Activated CD8-positive, alpha-beta memory T cell treated with anti-CD3 and anti-CD28 coated beads, Interleukin-2, amount 10 ng/mL, durations not matched to agents 7 days and 5 days (primary cell): ENCODE data around the gene TARBP1. TPM values are rescaled to one million over a fixed set of nuclear protein-coding genes. Genes with fewer than 3 reads are reported as not detected.
"Not testable (repeated sequence)": the region's sequence is repeated elsewhere in the genome, so short reads cannot be mapped to it uniquely, and the experiment has no call there.

Experiments used
- ATAC-seq: fragments of 150-1000 bp; cut with Tn5 transposase; one replicate; pipeline ENCODE4 v1.10.0; 2021; ENCODE audit warnings: moderate library complexity
- CTCF ChIA-PET: fragments of 350-600 bp; sonication (Branson Sonifier 250); formaldehyde crosslinking; loops from one replicate; lab custom pipeline; 2021; ENCODE audit warnings: antibody characterized with exemption; lab: Charles Lee
- DNase-seq: peaks from one replicate; pipeline ENCODE4 v3.0.0-alpha.2; 2020
- H3K27ac Mint-ChIP-seq: one replicate; pipeline ENCODE4 v1.8.0; 2021; ENCODE audit warnings: mild to moderate bottlenecking, mixed read lengths
- H3K27me3 Mint-ChIP-seq: one replicate; pipeline ENCODE4 v1.8.0; 2021; ENCODE audit warnings: mixed read lengths
- H3K36me3 Mint-ChIP-seq: one replicate; pipeline ENCODE4 v1.8.0; 2021; ENCODE audit warnings: mild to moderate bottlenecking, mixed read lengths
- H3K4me1 Mint-ChIP-seq: one replicate; pipeline ENCODE4 v1.8.0; 2021; ENCODE audit warnings: mixed read lengths
- H3K4me3 Mint-ChIP-seq: one replicate; pipeline ENCODE4 v1.8.0; 2021; ENCODE audit warnings: mild to moderate bottlenecking, moderate library complexity, mixed read lengths
- H3K9me3 Mint-ChIP-seq: one replicate; pipeline ENCODE4 v1.8.0; 2022; ENCODE audit warnings: low read depth, mixed read lengths
- total RNA-seq, 2 experiments: library from RNA; stranded (reverse); gene quantifications; one replicate each; pipeline ENCODE4 v1.2.3, GENCODE V29; 2021

TARBP1 gene
- total RNA-seq, 2 experiments from 2014 or later: 40.0 to 44.9 TPM

DNA sequence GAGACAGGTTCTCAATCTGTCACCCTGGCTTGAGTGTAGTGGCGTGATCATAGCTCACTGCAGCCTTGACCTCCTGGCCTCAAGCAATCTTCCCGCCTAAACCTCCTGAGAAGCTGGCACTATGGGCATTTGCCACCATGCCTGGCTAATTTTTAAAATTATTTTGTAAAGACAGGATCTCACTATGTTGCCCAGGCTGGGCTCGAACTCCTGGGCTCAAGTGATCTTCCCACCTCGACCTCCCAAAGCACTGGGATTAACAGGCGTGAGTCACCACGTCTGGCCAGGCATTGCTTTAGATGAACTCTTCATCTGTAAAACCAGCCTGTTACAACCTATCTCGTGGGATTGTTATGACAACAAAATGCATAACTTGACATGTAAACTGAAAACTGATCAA, 103.3 kb downstream of the TARBP1 start:
- CTCF ChIA-PET: interaction anchor here (1.0 to 2.7 kb wide), 2 partner anchors 10 to 12 kb away, joined by 4 to 6 read pairs; no protein-coding TSS in a partner anchor

GRCh38 chr1:234373959-234374254, 105.1 kb downstream of the TARBP1 start:
- Mint-ChIP-seq H3K4me1 (peaks cover 50% of the 10 kb centered on the region), H3K36me3 (peaks cover 39% of the 10 kb centered on the region), H3K27me3 (no peaks in the 10 kb centered on the region), H3K9me3 (no peaks in the 10 kb centered on the region), H3K4me3 (peak overlapping the region; percentile 98), H3K27ac (peak overlapping the region; percentile 99)
- ATAC-seq (no peak), DNase-seq (no peak)
- CTCF ChIA-PET: interaction anchor here (0.7 to 2.7 kb wide), 10 partner anchors 10 to 1612 kb away, joined by 3 to 7 read pairs (median 4); no protein-coding TSS in a partner anchor

More for the DNA sequence above, 103.3 kb downstream of the TARBP1 start:
- DNase-seq: no peak
- H3K27me3 Mint-ChIP-seq: no peaks in the 10 kb centered on the region
- no peak overlapping the region for H3K27ac Mint-ChIP-seq
- ATAC-seq: no peak
- peaks cover 55% of the 10 kb centered on the region for H3K36me3 Mint-ChIP-seq
- no peaks in the 10 kb centered on the region for H3K9me3 Mint-ChIP-seq
- no peak overlapping the region for H3K4me3 Mint-ChIP-seq
- peaks cover 40% of the 10 kb centered on the region for H3K4me1 Mint-ChIP-seq

- H3K36me3 Mint-ChIP-seq: peaks cover 35% of the 10 kb centered on the region
- no peaks in the 10 kb centered on the region for H3K9me3 Mint-ChIP-seq
- ATAC-seq (peak; percentile 91), DNase-seq (peak; percentile 93)
- peak within 1 kb of the TSS; percentile 98 for H3K4me3 Mint-ChIP-seq
- CTCF ChIA-PET: interaction anchor here (0.8 to 2.7 kb wide), 9 partner anchors 13 to 160 kb away, joined by 3 to 7 read pairs (median 4); no protein-coding TSS in a partner anchor
- no peaks in the 10 kb centered on the region for H3K27me3 Mint-ChIP-seq
- peaks cover 53% of the 10 kb centered on the region for H3K4me1 Mint-ChIP-seq
- peak within 1 kb of the TSS; percentile 99 for H3K27ac Mint-ChIP-seq
Measured at GRCh38 chr1:234373064-234373958, 105.7 kb downstream of the TARBP1 start, which contains the start of gene COA6. TSS of gene COA6 (plus strand) at chr1:234373456. CDS start at chr1:234373467, 11 bp downstream.

DNA sequence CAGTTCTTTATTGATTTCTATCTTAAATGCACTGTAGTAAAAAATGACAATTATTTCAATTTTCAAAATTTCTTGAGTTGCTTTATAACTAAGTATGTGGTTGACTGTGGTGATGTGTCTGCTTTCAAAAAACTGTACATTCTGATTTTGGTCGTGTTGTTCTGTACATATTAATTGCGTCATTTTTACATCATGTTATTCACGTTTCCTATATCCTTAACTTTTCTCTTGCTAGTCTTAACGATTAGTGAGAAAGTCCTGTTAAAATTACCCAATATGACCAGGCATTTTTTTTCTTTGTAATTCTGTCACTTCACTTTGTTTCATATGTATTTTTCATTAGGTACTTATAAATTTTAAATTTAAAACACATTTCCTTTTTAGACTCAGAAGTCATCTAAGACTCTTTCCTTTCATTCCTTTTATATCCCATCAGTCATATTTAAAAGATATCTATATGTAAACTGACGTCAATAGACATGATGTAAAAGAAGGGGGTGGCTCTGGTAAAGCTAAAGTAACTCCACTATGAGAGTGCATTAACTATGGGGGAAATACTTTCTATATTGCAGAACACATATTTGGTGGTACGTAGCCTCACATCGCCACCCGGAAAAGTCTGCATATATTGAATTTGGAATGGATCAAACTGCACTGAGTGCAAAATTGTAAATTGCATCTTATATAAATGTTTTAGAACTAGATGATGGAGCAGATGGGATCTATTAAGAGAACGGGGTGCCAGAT, 106.8 kb downstream of the TARBP1 start:
- H3K9me3 Mint-ChIP-seq: no peaks in the 10 kb centered on the region
- H3K36me3 Mint-ChIP-seq: peaks cover 24% of the 10 kb centered on the region
- ATAC-seq: no peak
- H3K4me1 Mint-ChIP-seq: peaks cover 54% of the 10 kb centered on the region
- H3K4me3 Mint-ChIP-seq: peak overlapping the region; percentile 98
- DNase-seq: no peak
- peak overlapping the region; percentile 99 for H3K27ac Mint-ChIP-seq
- no peaks in the 10 kb centered on the region for H3K27me3 Mint-ChIP-seq
- CTCF ChIA-PET: interaction anchor here (1.2 to 1.9 kb wide), 2 partner anchors 45 to 248 kb away, joined by 4 to 7 read pairs; no protein-coding TSS in a partner anchor

DNA sequence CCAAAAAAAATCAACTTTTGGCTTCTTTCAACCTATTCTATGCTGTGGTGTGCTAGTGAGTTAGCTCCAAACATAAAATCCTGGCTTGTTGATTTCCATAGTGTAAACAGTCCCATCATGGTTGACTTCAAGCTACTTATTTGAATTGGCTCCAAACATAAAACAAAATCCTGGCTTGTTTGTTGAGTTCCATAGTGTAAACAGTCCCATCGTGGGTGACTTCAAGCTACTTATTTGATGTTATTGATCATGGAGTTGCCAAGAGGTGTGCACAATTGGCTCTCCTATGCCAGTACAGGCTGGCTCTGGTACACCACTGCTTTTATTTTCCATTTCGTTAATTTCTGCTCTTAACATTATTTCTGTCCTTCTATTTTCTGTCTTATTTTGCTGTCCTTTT, 107.6 kb downstream of the TARBP1 start:
- H3K36me3 Mint-ChIP-seq: peaks cover 18% of the 10 kb centered on the region
- H3K9me3 Mint-ChIP-seq: no peaks in the 10 kb centered on the region
- CTCF ChIA-PET: interaction anchor here (0.7 to 1.2 kb wide), 2 partner anchors 15 to 247 kb away, joined by 3 to 4 read pairs; no protein-coding TSS in a partner anchor
- DNase-seq (no peak), ATAC-seq (no peak)
- H3K4me1 Mint-ChIP-seq: peaks cover 50% of the 10 kb centered on the region
- H3K4me3 Mint-ChIP-seq: no peak overlapping the region
- H3K27me3 Mint-ChIP-seq: no peaks in the 10 kb centered on the region
- H3K27ac Mint-ChIP-seq: no peak overlapping the region

GRCh38 chr1:234369784-234370183, 109.2 kb downstream of the TARBP1 start:
- CTCF ChIA-PET: interaction anchor here (1.0 kb wide), 1 partner anchor 13 kb away, joined by 3 read pairs; no protein-coding TSS in a partner anchor
- Mint-ChIP-seq H3K27me3 (no peaks in the 10 kb centered on the region), H3K36me3 (peaks cover 9% of the 10 kb centered on the region), H3K9me3 (no peaks in the 10 kb centered on the region), H3K4me1 (peaks cover 37% of the 10 kb centered on the region), H3K27ac (peak overlapping the region; percentile 17), H3K4me3 (no peak overlapping the region)
- ATAC-seq (no peak), DNase-seq (no peak)

DNA sequence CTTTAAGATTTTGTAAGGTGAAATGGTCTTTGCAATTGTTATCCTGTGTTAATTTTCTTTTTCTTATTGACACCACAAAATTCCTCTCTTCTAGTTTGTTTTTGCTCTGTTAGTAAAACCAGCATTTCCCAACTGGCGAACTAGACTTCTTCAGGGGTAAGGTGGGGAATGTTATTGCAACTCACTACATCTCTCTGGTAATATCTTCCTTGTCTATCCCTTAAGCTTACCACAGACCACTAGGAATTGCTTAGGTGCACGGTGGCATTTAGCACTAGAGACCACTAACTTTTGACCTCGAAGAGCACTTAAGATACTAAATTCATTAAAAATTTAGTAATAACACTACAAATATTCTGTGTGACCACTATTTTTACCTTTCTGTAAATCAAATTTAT, 109.9 kb downstream of the TARBP1 start:
- H3K27me3 Mint-ChIP-seq: no peaks in the 10 kb centered on the region
- peaks cover 5% of the 10 kb centered on the region for H3K36me3 Mint-ChIP-seq
- no peak overlapping the region for H3K27ac Mint-ChIP-seq
- H3K4me1 Mint-ChIP-seq: peaks cover 30% of the 10 kb centered on the region
- H3K4me3 Mint-ChIP-seq: no peak overlapping the region
- no peaks in the 10 kb centered on the region for H3K9me3 Mint-ChIP-seq
- ATAC-seq (no peak), DNase-seq (no peak)
- CTCF ChIA-PET: interaction anchor here (1.0 kb wide), 1 partner anchor 12 kb away, joined by 3 read pairs; no protein-coding TSS in a partner anchor

DNA sequence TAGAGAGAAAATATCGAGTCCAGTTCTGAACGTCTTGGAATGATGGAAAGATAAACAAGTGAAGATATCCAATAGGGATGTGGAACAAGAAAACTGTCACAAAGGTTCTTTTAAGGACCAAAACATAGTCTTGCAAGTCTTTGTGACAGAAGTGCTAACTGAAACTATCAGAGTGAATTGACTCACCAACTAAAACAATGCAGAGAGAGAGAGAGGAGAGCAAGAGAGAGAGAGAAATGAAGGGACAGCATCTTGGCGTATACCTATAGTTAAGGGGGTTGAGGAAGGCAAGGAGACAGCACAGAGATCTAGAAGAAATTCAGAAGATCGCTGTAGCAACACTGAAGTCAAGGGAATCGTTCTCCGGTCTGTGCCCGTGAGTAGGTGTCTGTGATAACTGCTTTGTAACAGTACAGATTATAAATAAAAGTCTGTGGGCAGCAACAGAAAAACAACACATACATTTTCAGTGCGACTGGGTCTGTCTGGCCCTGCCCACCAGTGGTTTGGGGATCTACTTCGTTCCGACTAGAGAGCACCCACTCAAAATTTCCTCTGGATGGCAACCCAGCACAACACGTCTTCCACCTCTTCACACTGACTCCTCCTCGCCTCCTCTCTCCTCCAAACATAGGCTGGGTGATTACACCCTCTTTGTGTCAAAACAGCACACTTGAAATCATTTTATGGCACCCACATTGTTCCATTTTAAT, 110.5 kb downstream of the TARBP1 start:
- Mint-ChIP-seq H3K9me3 (no peaks in the 10 kb centered on the region), H3K27me3 (no peaks in the 10 kb centered on the region), H3K4me1 (peaks cover 30% of the 10 kb centered on the region), H3K36me3 (peaks cover 5% of the 10 kb centered on the region), H3K4me3 (no peak overlapping the region), H3K27ac (peak overlapping the region; percentile 22)
- ATAC-seq (no peak), DNase-seq (peak; percentile 52)
- CTCF ChIA-PET: no interaction called here

DNA sequence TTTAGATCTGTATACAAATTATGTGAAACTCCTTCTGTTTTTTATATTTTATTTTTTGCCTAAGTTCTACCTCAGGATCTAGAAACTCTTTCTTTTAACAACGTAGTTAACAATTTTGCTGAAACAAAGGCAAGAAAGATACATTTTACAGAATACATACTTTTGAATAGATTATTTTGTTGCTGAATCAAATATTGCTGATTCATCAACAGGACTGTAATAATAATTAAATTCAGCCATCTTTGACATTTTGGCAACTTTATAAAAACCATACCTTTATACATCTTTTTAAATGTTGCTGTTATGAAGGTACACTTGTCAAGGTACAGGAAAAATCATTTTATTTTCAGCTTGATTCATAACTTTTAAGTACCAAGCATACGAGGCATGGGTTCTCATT, 116.4 kb downstream of the TARBP1 start:
- DNase-seq: no peak
- ATAC-seq: no peak
- peaks cover 2% of the 10 kb centered on the region for H3K27me3 Mint-ChIP-seq
- no peaks in the 10 kb centered on the region for H3K9me3 Mint-ChIP-seq
- H3K27ac Mint-ChIP-seq: no peak overlapping the region
- CTCF ChIA-PET: interaction anchor here (0.6 to 1.2 kb wide), 2 partner anchors 36 to 1143 kb away, joined by 3 read pairs; no protein-coding TSS in a partner anchor
- no peak overlapping the region for H3K4me3 Mint-ChIP-seq
- peaks cover 6% of the 10 kb centered on the region for H3K36me3 Mint-ChIP-seq
- H3K4me1 Mint-ChIP-seq: peaks cover 13% of the 10 kb centered on the region

- DNase-seq: no peak
- no peak overlapping the region for H3K27ac Mint-ChIP-seq
- no peak overlapping the region for H3K4me3 Mint-ChIP-seq
- no peak for ATAC-seq
- CTCF ChIA-PET: no interaction called here
- peaks cover 6% of the 10 kb centered on the region for H3K36me3 Mint-ChIP-seq
- H3K9me3 Mint-ChIP-seq: no peaks in the 10 kb centered on the region
- H3K27me3 Mint-ChIP-seq: peaks cover 2% of the 10 kb centered on the region
- H3K4me1 Mint-ChIP-seq: peaks cover 15% of the 10 kb centered on the region
Measured at GRCh38 chr1:234361102-234361603, 117.8 kb downstream of the TARBP1 start.

DNA sequence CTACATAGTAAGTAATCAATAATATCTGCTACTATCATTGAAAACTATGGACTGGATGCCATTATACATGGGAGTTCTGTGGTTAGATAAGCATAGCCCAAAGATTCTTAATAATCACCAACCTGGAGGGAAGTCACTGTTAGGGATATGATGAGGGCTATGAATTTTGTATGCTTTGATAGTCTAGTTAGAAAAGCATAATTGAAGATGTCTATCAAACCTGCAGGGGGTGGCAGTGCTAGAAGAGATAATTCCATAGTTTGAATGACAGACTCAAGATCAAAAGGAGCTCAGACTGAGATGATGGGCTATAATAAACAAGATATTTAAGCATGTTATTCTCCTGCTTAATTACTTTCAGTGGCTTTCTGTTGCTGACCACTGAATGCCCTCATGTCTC, 121.1 kb downstream of the TARBP1 start:
- Mint-ChIP-seq H3K27ac (no peak overlapping the region), H3K9me3 (no peaks in the 10 kb centered on the region), H3K4me3 (peak overlapping the region; percentile 86), H3K4me1 (peaks cover 20% of the 10 kb centered on the region), H3K27me3 (peaks cover 11% of the 10 kb centered on the region), H3K36me3 (peaks cover 9% of the 10 kb centered on the region)
- ATAC-seq (no peak), DNase-seq (no peak)
- CTCF ChIA-PET: no interaction called here

GRCh38 chr1:234356615-234357269, 122.2 kb downstream of the TARBP1 start:
- H3K4me3 Mint-ChIP-seq: peak overlapping the region; percentile 86
- CTCF ChIA-PET: interaction anchor here (0.6 to 2.0 kb wide), 4 partner anchors 13 to 138 kb away, joined by 3 to 5 read pairs (median 3); no protein-coding TSS in a partner anchor

More at GRCh38 chr1:234356615-234357269, 122.2 kb downstream of the TARBP1 start:
- peak overlapping the region; percentile 87 for H3K27ac Mint-ChIP-seq
- ATAC-seq: peak; percentile 82
- peaks cover 13% of the 10 kb centered on the region for H3K27me3 Mint-ChIP-seq
- H3K36me3 Mint-ChIP-seq, H3K9me3 Mint-ChIP-seq: not testable (repeated sequence)
- H3K4me1 Mint-ChIP-seq: peaks cover 20% of the 10 kb centered on the region
- DNase-seq: peak; percentile 80
